Activated CD8-positive, alpha-beta T cell treated with anti-CD3 and anti-CD28 coated beads for 36 hours (primary cell): ENCODE results near the gene STARD7. TPM values are rescaled to one million over a fixed set of nuclear protein-coding genes. Genes with fewer than 3 reads are reported as not detected.

Source experiments
- ATAC-seq: fragments of 200-7000 bp; cut with Tn5 transposase; one replicate; pipeline ENCODE4 v1.10.0; 2021; ENCODE audit warnings: mild to moderate bottlenecking, moderate library complexity
- CTCF ChIA-PET: fragments of 350-600 bp; sonication (Branson Sonifier 250); formaldehyde crosslinking; loops from one replicate; lab custom pipeline; 2021; ENCODE audit warnings: antibody characterized with exemption; lab: Charles Lee
- POLR2A ChIA-PET: fragments of 350-600 bp; sonication (Branson Sonifier 250); formaldehyde crosslinking; loops from one replicate; lab custom pipeline; 2021; ENCODE audit warnings: antibody characterized with exemption; lab: Charles Lee
- DNase-seq: peaks from one replicate; pipeline ENCODE4 v3.0.0-alpha.2; 2020
- H3K27ac Mint-ChIP-seq: one replicate; pipeline ENCODE4 v1.8.0; 2021; ENCODE audit warnings: mild to moderate bottlenecking, mixed read lengths
- H3K27me3 Mint-ChIP-seq: one replicate; pipeline ENCODE4 v1.8.0; 2021; ENCODE audit warnings: mixed read lengths
- H3K36me3 Mint-ChIP-seq: one replicate; pipeline ENCODE4 v1.8.0; 2021; ENCODE audit warnings: low read depth, mixed read lengths
- H3K4me1 Mint-ChIP-seq: one replicate; pipeline ENCODE4 v1.8.0; 2021; ENCODE audit warnings: low read depth, mixed read lengths
- H3K4me3 Mint-ChIP-seq: one replicate; pipeline ENCODE4 v1.8.0; 2021; ENCODE audit warnings: mild to moderate bottlenecking, moderate library complexity, mixed read lengths
- H3K9me3 Mint-ChIP-seq: one replicate; pipeline ENCODE4 v1.8.0; 2021; ENCODE audit warnings: mixed read lengths
- intact Hi-C: fragments of 100-400 bp; cut with micrococcal nuclease; formaldehyde crosslinking; loops from one replicate; pipeline ENCODE4 v1.10.0; 2022
- total RNA-seq, 2 experiments: library from RNA; stranded (reverse); gene quantifications; one replicate each; pipeline ENCODE4 v1.2.3, GENCODE V29; 2021
- TF ChIP-seq, protein P1 (sequence below): fragments of 200-600 bp; IDR thresholded peaks from one replicate; pipeline ENCODE4 v1.8.0; 2022; ENCODE audit warnings: antibody characterized with exemption, mild to moderate bottlenecking

Gene STARD7
- total RNA-seq, 2 experiments from 2014 or later = 145 to 149 TPM

DNA sequence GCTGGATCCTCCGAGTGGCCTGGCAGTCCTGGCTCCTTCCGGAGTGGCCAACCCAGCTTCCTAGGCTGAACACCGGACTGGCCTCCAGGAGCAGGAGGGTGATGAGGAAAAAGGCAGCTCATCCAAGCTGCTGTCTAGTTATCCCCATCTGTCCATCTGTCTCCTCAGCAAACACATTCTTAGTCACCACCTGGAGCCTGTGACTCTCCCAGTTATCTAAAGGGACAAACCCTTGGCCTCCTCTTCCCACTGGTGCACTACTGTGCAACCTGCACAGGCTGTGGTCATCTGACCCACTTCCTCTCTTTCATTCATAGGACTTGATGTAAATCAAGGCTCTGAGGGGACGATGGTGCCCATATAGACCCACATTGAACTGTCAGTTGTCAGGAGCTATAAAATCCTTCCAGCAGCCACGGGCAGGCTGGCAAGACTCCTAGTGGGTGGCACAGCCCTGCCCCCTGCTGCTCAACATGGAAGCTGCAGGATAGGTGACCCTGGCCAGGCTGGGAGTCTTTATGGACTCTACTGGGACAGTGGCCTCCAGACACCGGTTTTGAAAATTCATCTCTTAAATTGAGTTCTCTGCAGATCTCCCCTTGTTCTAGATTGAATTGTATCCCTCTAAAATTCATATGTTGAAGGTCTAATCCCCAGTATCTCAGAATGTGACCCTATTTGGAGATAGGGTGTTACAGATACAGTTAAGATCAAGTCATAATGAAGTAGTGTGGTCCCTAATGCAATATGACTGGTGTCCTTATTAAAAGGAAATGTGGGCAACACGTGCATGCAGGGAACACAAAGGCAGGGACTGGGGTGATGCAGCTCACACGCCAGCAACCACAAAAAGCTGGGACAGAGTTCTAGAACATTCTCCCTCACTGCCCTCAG lies 34.1 kb downstream of the STARD7 start:
- no peaks in the 10 kb centered on the region for H3K27me3 Mint-ChIP-seq
- DNase-seq = peak; percentile 92
- peaks cover 3% of the 10 kb centered on the region for H3K9me3 Mint-ChIP-seq
- peak; percentile 99 for ATAC-seq
- TF ChIP-seq, protein P1, sequence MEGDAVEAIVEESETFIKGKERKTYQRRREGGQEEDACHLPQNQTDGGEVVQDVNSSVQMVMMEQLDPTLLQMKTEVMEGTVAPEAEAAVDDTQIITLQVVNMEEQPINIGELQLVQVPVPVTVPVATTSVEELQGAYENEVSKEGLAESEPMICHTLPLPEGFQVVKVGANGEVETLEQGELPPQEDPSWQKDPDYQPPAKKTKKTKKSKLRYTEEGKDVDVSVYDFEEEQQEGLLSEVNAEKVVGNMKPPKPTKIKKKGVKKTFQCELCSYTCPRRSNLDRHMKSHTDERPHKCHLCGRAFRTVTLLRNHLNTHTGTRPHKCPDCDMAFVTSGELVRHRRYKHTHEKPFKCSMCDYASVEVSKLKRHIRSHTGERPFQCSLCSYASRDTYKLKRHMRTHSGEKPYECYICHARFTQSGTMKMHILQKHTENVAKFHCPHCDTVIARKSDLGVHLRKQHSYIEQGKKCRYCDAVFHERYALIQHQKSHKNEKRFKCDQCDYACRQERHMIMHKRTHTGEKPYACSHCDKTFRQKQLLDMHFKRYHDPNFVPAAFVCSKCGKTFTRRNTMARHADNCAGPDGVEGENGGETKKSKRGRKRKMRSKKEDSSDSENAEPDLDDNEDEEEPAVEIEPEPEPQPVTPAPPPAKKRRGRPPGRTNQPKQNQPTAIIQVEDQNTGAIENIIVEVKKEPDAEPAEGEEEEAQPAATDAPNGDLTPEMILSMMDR = peak; percentile 91
- POLR2A ChIA-PET = interaction anchor here (0.6 to 4.5 kb wide), 13 partner anchors 10 to 64 kb away, joined by 3 to 109 read pairs (median 3); partner anchors contain the start of genes ASTL, DUSP2 and STARD7
- no peaks in the 10 kb centered on the region for H3K36me3 Mint-ChIP-seq
- peak overlapping the region; percentile 70 for H3K27ac Mint-ChIP-seq
- CTCF ChIA-PET = interaction anchor here (0.6 to 10.4 kb wide), 41 partner anchors 8 to 334 kb away, joined by 3 to 540 read pairs (median 7); partner anchors contain the start of genes ADRA2B, ANKRD36C, ASTL and CIAO1
- H3K4me3 Mint-ChIP-seq = peak overlapping the region; percentile 29
- intact Hi-C loops = loop anchor here (1.0 kb wide), 1 partner anchor 35 kb away; no protein-coding TSS in a partner anchor
- H3K4me1 Mint-ChIP-seq = peaks cover 25% of the 10 kb centered on the region

DNA sequence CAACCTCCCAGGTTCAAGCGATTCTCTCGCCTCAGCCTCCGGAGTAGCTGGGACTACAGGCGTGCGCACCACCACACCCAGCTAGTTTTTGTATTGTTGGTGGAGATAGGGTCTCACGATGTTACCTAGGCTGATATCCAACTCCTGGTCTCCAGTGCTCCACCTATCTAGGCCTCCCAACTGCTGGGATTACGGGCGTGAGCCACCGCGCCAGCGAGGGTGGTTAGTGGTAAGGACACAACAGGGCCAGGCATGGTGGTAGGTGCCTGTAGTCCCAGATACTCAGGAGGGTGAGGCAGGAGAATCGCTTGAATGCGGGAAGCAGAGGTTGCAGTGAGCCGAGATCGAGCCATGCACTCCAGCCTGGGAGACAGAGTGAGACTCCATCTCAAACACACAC lies 36.8 kb downstream of the STARD7 start:
- Mint-ChIP-seq H3K4me1 (peaks cover 46% of the 10 kb centered on the region), H3K36me3 (peaks cover 4% of the 10 kb centered on the region), H3K4me3 (no peak overlapping the region), H3K27ac (no peak overlapping the region), H3K9me3 (peaks cover 7% of the 10 kb centered on the region), H3K27me3 (no peaks in the 10 kb centered on the region)
- POLR2A ChIA-PET = no interaction called here
- CTCF ChIA-PET = interaction anchor here (10.4 kb wide), 1 partner anchor 30 kb away, joined by 540 read pairs; the partner anchor contains the start of genes ASTL and DUSP2
- TF ChIP-seq, protein P1 = no peak
- DNase-seq (no peak), ATAC-seq (no peak)
- intact Hi-C loops = no loop called here

DNA sequence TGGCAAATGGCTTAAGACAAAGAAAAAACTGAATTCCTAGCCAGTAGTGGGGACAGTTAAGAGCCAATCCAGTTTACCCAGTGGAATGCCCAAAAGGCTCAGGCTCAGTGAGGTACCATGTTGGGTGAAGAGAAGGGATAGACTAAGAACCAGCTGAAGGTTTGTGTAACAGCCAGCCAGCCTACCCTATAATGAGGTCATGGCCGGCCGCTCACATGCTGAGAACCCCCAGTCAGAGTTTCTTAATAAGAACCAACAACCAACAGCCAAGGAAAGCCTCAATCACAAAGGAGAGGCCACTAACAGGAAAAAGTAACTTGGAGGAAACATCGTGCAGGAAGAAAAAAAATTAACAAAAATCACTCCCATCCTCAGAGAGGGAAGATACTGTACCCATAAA lies 38.0 kb downstream of the STARD7 start:
- ATAC-seq = no peak
- ChIA-PET CTCF (interaction anchor here (0.6 to 10.4 kb wide), 2 partner anchors 29 to 54 kb away, joined by 3 to 540 read pairs; partner anchors contain the start of genes ASTL and DUSP2), POLR2A (interaction anchor here (22.2 kb wide), 1 partner anchor 29 kb away, joined by 690 read pairs; the partner anchor contains the start of genes ASTL and DUSP2)
- Mint-ChIP-seq H3K4me3 (no peak overlapping the region), H3K27me3 (no peaks in the 10 kb centered on the region), H3K4me1 (peaks cover 50% of the 10 kb centered on the region), H3K27ac (no peak overlapping the region), H3K9me3 (peaks cover 7% of the 10 kb centered on the region), H3K36me3 (peaks cover 4% of the 10 kb centered on the region)
- TF ChIP-seq, protein P1 = no peak
- no peak for DNase-seq
- intact Hi-C loops = no loop called here

DNA sequence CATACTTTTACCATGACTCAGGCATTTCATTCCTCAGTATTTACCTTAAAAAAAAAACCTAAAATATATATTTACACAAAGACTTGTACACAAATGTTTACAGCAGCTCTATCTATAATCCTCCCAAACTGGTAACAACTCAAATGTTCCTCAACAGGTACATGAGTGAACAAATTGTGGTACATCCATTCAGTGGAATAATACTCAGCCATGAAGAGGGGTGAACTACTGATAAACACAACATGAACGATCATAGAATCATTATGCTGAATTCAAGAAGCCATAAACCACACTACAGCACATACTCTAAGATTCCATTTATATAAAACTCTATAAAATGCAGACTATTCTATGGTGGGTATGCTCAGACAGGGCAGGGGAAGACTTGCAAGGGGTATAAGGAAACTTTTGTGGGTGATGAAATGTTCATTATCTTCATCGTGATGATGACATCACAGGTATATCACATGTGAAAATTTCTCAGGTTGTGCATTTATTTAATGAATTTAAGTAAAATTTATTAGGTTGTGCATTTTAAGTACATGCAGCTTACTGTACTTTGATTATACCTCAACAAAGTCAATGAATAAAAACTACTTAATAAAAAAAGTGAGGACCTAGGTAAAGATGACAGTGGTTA lies 38.6 kb downstream of the STARD7 start:
- no peak overlapping the region for H3K4me3 Mint-ChIP-seq

More for the DNA sequence above, 38.6 kb downstream of the STARD7 start:
- Mint-ChIP-seq H3K36me3 (peaks cover 4% of the 10 kb centered on the region), H3K27me3 (no peaks in the 10 kb centered on the region), H3K9me3 (peaks cover 7% of the 10 kb centered on the region), H3K4me1 (peaks cover 53% of the 10 kb centered on the region), H3K27ac (no peak overlapping the region)
- POLR2A ChIA-PET = interaction anchor here (22.2 kb wide), 1 partner anchor 28 kb away, joined by 690 read pairs; the partner anchor contains the start of genes ASTL and DUSP2
- ATAC-seq (no peak), DNase-seq (no peak)
- CTCF ChIA-PET = interaction anchor here (1.0 to 10.4 kb wide), 2 partner anchors 28 to 53 kb away, joined by 3 to 540 read pairs; partner anchors contain the start of genes ASTL and DUSP2
- TF ChIP-seq, protein P1 = no peak
- intact Hi-C loops = no loop called here
